NCI-H524 treated with DMSO at 0.1 percent for 48 hours (cell line): ENCODE data around the gene ADAM22.
A peak's percentile ranks its signal among the peaks of the same experiment; 100 is the strongest.

Experiments used
- DNase-seq: peaks from one replicate; lab custom pipeline; 2025; lab: John Stamatoyannopoulos, UW

Gene ADAM22

GRCh38 chr7:88217675-88218428 is 283.8 kb downstream of the ADAM22 start:
- DNase-seq, result no peak

GRCh38 chr7:88218429-88218745 is 284.3 kb downstream of the ADAM22 start:
- DNase-seq, result no peak

GRCh38 chr7:88218836-88219605 is 285.0 kb downstream of the ADAM22 start:
- no peak for DNase-seq

GRCh38 chr7:88219781-88220747 is 286.0 kb downstream of the ADAM22 start, which contains the start of gene SRI:
TSS of gene SRI (minus strand) at chr7:88220038. CDS start at chr7:88220026, 12 bp downstream.
- peak; percentile 60 for DNase-seq

GRCh38 chr7:88223265-88223664 is 289.2 kb downstream of the ADAM22 start:
- no peak for DNase-seq

GRCh38 chr7:88224601-88225275 is 290.7 kb downstream of the ADAM22 start:
- DNase-seq, result no peak

- no peak for DNase-seq
Measured at GRCh38 chr7:88226201-88226600, 292.1 kb downstream of the ADAM22 start.

- DNase-seq, result no peak
Measured at GRCh38 chr7:88226886-88227516, 292.9 kb downstream of the ADAM22 start.

- DNase-seq, result no peak
Measured at GRCh38 chr7:88229302-88229995, 295.4 kb downstream of the ADAM22 start.

GRCh38 chr7:88230646-88231045 is 296.6 kb downstream of the ADAM22 start:
- no peak for DNase-seq

GRCh38 chr7:88233828-88234227 is 299.8 kb downstream of the ADAM22 start:
- no peak for DNase-seq

- DNase-seq, result no peak
Measured at GRCh38 chr7:88239852-88240251, 305.8 kb downstream of the ADAM22 start.

GRCh38 chr7:88243345-88243909 is 309.4 kb downstream of the ADAM22 start:
- DNase-seq, result no peak

- no peak for DNase-seq
Measured at GRCh38 chr7:88244258-88244657, 310.2 kb downstream of the ADAM22 start.
